ENCODE data around the gene TKTL2. TPM values are rescaled to one million over a fixed set of nuclear protein-coding genes. Genes with fewer than 3 reads are reported as not detected.

Gene TKTL2
- total RNA-seq, 1 experiment from 2014 or later: not detected

DNA sequence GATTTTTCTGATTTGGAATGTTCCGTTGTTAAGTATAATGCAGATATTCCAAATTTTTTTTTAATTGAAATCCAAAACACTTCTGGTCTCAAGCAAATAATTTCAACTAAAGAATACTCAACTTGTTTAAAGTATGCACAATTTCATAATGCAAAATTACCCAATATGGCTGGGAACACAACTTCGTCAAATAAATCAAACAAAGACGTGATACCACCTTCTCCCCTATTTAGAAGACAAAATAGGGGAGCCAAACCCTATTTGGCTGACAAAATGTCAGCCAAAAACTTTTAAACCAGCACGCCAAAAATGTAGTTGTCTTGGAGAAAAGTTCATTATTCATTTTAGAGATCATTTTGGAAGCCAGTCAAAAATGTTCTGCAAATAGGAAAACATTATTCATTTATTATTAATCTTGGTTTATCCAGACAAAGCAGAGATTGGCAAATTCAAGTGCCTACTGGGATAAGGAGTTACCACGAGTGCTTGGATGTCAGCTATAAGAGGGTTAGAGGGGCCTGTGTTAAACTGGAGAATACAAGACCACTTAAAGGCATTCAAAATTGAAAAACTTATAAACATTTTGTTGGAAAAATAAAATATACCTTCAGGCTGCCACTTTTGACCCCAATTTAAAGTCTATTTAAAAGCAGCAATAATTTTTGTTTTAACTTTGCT, 3.3 kb upstream of the TKTL2 start:
- Histone ChIP-seq H3K23me2 (ENCODE audit: insufficient read length, low read depth, low read length, poor library complexity, severe bottlenecking) (no peaks in the 10 kb centered on the region), H3K79me2 (ENCODE audit: insufficient read depth, low read length) (no peaks in the 10 kb centered on the region), H2BK20ac (ENCODE audit: low read depth, low read length, poor library complexity, severe bottlenecking) (no peak overlapping the region), H3K27ac (ENCODE audit: insufficient read length, low read depth, low read length) (no peak overlapping the region), H3K56ac (ENCODE audit: insufficient read length, low read depth, low read length) (no peak overlapping the region), H3K23ac (ENCODE audit: insufficient read length, low read depth, low read length) (no peak overlapping the region), H4K91ac (ENCODE audit: insufficient read length, low read depth, low read length) (no peak overlapping the region), H2BK5ac (ENCODE audit: insufficient read length, low read length) (no peak overlapping the region), H3T11ph (ENCODE audit: low read length) (no peak overlapping the region), H2BK15ac (ENCODE audit: low read depth, low read length) (no peak overlapping the region), H3K4ac (ENCODE audit: low read depth, low read length) (no peak overlapping the region), H2BK120ac (ENCODE audit: low read depth, low read length, poor library complexity, severe bottlenecking) (no peak overlapping the region), H4K8ac (replicated peaks; ENCODE audit: insufficient read length, low read depth, low read length) (no peak overlapping the region), H2AFZ (ENCODE audit: low read length) (no peak overlapping the region), H2BK12ac (ENCODE audit: insufficient read length, low read depth, low read length) (no peak overlapping the region), H2AK5ac (ENCODE audit: insufficient read length, low read length) (no peak overlapping the region), H4K20me1 (ENCODE audit: control insufficient read depth, insufficient read depth, insufficient read length) (no peaks in the 10 kb centered on the region), H4K5ac (ENCODE audit: insufficient read length, low read depth, low read length) (no peak overlapping the region), H3K18ac (ENCODE audit: insufficient read length, low read depth, low read length) (no peak overlapping the region), H3K4me2 (ENCODE audit: insufficient read depth, insufficient read length, low read length) (no peak overlapping the region), H3K9me3 (ENCODE audit: control insufficient read depth, low read depth, low read length) (no peaks in the 10 kb centered on the region), H3K27me3 (ENCODE audit: insufficient read depth, low read length) (no peaks in the 10 kb centered on the region), H3K79me1 (ENCODE audit: insufficient read depth, low read depth, low read length, poor library complexity, severe bottlenecking) (no peaks in the 10 kb centered on the region), H3K14ac (ENCODE audit: insufficient read depth, low read length) (no peak overlapping the region), H3K9ac (ENCODE audit: extremely low read depth, insufficient read length, low read length) (no peak overlapping the region), H3K4me1 (ENCODE audit: insufficient read depth, low read length) (no peaks in the 10 kb centered on the region)
- TF ChIP-seq CTCF (conservative IDR thresholded peaks at IDR 0.05): no peak
- Mint-ChIP-seq H3K4me1 (no peaks in the 10 kb centered on the region), H3K9me3 (no peaks in the 10 kb centered on the region), H3K27ac (no peak overlapping the region), H3K36me3 (ENCODE audit: insufficient read depth in 1 of 3, low read depth in 3 of 3) (no peaks in the 10 kb centered on the region), H3K4me3 (no peak overlapping the region), H3K27me3 (ENCODE audit: low read depth) (no peaks in the 10 kb centered on the region; the same call in none of the 2 replicates)
- WGBS (ENCODE audit: extremely low coverage, insufficient read length, low lambda C conversion rate): no CpG with 5 or more reads among the region's 5 CpGs
- DNase-seq: no peak

Measured in H9 (cell line).